ENCODE measurements around the gene NKAIN2.

NKAIN2 gene

DNA sequence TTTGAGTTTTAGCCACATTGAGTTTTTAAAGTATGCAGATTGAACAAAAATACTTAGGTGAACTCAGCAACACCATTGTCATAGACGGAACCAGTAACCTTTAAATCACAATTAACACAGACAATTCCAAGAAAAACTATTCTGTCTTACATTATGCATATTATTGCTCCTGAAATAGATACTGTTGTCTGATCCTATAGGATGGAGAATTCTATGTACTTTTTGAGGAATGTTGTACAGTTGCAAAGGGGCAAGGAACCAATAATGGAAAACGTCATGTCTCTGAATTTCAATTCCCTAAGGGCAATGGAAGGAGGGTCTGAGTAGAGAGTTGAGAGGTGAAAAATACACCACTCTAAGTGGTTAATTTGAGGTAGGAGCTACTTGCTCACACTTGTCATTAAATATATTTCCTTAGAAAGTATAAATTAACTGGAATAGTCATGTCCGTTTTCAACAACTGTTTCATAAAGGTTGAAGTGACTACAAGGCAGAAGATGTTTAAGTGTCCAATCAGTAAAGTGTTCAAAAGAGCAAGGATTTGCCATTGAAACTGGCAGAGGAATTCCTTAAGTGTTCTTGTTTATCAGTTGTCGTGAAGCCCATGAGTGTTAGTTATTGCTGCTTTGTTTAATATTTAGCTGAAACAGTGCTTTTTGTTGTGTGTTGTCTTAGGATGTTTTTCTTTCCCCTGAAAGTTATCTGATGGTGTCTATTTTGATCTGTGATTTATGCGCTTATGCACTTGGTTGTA, 1.3 kb downstream of the NKAIN2 start:
- TF ChIP-seq Cebpa-rat (IDR thresholded peaks at IDR 0.05) = no peak
- Histone ChIP-seq H3K27ac (no peak overlapping the region), H3K27me3 (peaks cover 40% of the 10 kb centered on the region), H3K9me3 (no peaks in the 10 kb centered on the region), H3K4me1 (0 out of 2 replicates have a peak, but pooled peaks cover 4% of the 10 kb centered on the region), H3K4me3 (no peak overlapping the region), H4K20me1 (no peaks in the 10 kb centered on the region), H3K4me2 (no peak overlapping the region), H3K9ac (no peak overlapping the region), H3K36me3 (no peaks in the 10 kb centered on the region)

DNA sequence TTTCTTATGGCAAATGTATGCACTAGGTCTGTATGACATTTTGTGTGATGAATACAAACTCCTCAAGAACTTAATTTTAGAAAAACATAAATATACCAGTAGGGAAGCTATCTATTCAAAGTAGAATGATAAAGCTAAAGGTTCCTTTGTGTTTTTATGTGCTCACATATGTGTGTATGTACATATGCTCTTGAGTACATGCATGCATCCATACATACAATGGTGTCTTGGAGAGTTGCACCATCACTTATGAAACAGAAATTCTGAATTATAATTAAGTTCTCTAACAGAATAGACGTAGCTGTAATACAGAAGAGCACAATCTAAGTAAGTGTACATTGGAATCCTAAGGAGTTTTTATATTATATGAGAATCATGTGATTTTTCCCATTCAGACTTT, 2.3 kb downstream of the NKAIN2 start:
- peaks cover 40% of the 10 kb centered on the region for H3K27me3 ChIP-seq
- no peaks in the 10 kb centered on the region for H4K20me1 ChIP-seq
- H3K4me1 ChIP-seq = 0 out of 2 replicates have a peak, but pooled peaks cover 4% of the 10 kb centered on the region
- no peak overlapping the region for H3K9ac ChIP-seq
- no peaks in the 10 kb centered on the region for H3K9me3 ChIP-seq
- H3K36me3 ChIP-seq = no peaks in the 10 kb centered on the region
- no peak overlapping the region for H3K27ac ChIP-seq
- no peak overlapping the region for H3K4me3 ChIP-seq
- no peak overlapping the region for H3K4me2 ChIP-seq
- TF ChIP-seq Cebpa-rat (IDR thresholded peaks at IDR 0.05) = no peak

DNA sequence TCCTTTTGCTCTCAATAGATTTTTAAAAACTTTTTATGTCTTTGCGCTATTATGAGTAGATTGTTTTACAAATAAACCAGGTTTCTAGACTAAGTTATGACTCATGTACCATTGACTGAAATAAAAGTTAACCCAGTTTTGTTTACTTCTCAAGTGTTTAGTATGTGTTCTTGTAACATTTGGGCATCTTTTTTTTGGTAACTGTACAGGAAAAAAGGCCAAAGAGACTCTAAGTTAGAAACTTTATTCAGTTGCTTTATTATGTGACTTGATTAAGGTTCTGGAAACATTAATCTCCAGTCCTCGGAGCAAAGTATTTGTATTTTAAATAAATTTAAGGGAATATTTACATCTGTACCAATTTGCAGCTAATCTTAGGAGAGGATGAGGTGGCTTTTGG, 2.9 kb downstream of the NKAIN2 start:
- no peak for TF ChIP-seq Cebpa-rat (IDR thresholded peaks at IDR 0.05)
- no peak overlapping the region for H3K4me3 ChIP-seq
- H3K27ac ChIP-seq = no peak overlapping the region
- H3K4me2 ChIP-seq = no peak overlapping the region
- 0 out of 2 replicates have a peak, but pooled peaks cover 4% of the 10 kb centered on the region for H3K4me1 ChIP-seq
- H3K9me3 ChIP-seq = no peaks in the 10 kb centered on the region
- no peak overlapping the region for H3K9ac ChIP-seq
- no peaks in the 10 kb centered on the region for H3K36me3 ChIP-seq
- H4K20me1 ChIP-seq = no peaks in the 10 kb centered on the region
- H3K27me3 ChIP-seq = peaks cover 40% of the 10 kb centered on the region

DNA sequence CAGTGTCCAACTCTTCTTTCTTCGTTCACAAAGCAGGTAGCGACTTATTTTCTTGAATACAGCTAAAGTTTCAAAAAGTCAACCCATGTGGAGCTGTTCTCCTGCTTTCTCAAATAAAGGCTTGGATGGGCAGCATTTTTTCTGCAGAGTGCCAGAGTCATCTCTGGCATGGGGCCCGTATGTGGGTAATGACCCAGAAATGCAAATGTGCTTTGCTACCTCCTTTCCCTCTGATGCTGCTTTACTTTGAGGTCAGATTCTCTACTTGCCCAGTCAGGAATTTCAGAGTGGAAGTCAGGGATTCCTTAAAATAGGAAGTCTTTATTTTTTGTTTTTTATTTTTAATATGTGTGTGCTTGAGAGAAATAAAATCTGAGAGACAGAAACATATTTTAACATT, 4.9 kb downstream of the NKAIN2 start:
- Histone ChIP-seq H3K4me3 (no peak overlapping the region), H3K9me3 (no peaks in the 10 kb centered on the region), H3K9ac (no peak overlapping the region), H3K36me3 (no peaks in the 10 kb centered on the region), H3K27ac (no peak overlapping the region), H4K20me1 (no peaks in the 10 kb centered on the region), H3K4me2 (no peak overlapping the region), H3K27me3 (peaks cover 34% of the 10 kb centered on the region), H3K4me1 (0 out of 2 replicates have a peak, but pooled peaks cover 4% of the 10 kb centered on the region)
- no peak for TF ChIP-seq Cebpa-rat (IDR thresholded peaks at IDR 0.05)

DNA sequence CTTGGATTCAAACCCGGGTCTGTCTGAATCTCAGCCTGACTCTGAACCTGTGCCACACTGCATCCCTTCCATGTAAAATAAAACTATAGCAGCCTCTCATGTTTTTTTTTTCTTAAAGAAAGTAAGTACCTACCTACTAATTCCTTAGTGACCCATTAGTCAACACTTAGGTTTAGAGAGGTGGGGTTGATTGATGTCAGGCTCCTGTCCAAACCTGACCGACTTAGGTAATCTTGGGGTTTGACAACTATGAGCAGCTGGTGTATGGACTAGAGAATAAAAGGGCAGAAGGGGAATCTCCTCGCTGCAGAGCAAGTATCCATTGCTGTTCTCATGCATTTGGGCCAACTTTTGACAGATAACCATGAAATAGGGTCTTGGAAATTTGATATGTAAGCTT, 6.5 kb downstream of the NKAIN2 start:
- Histone ChIP-seq H3K4me2 (no peak overlapping the region), H3K27ac (no peak overlapping the region), H3K4me1 (no peaks in the 10 kb centered on the region), H3K4me3 (no peak overlapping the region), H4K20me1 (no peaks in the 10 kb centered on the region), H3K27me3 (peaks cover 17% of the 10 kb centered on the region), H3K9ac (no peak overlapping the region), H3K36me3 (no peaks in the 10 kb centered on the region), H3K9me3 (no peaks in the 10 kb centered on the region)
- TF ChIP-seq Cebpa-rat (IDR thresholded peaks at IDR 0.05) = no peak

DNA sequence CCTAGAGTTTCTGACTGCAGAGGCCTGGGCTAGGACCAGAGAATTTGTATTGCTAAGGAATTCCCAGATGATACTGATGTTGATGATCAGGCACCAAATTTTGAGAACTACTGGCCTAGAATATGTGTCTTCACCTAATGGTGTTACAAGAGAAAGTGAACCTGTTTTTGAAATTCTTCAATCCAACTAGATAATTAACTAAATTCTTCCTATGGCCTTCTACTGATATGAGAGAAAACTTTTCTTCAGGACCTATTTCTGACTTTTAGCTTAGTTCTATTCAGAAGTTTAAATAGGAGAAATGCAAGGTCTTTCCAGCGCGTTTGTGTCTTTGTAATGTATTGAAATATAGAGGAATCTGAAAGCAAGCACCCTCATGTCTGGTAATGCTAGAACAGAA, 7.3 kb downstream of the NKAIN2 start:
- H3K9me3 ChIP-seq = no peaks in the 10 kb centered on the region
- no peak overlapping the region for H3K4me3 ChIP-seq
- H4K20me1 ChIP-seq = no peaks in the 10 kb centered on the region
- no peaks in the 10 kb centered on the region for H3K4me1 ChIP-seq
- H3K9ac ChIP-seq = no peak overlapping the region
- no peaks in the 10 kb centered on the region for H3K36me3 ChIP-seq
- H3K27ac ChIP-seq = no peak overlapping the region
- TF ChIP-seq Cebpa-rat (IDR thresholded peaks at IDR 0.05) = no peak
- H3K4me2 ChIP-seq = no peak overlapping the region
- H3K27me3 ChIP-seq = peaks cover 11% of the 10 kb centered on the region; the same call in 1 of the 2 replicates

DNA sequence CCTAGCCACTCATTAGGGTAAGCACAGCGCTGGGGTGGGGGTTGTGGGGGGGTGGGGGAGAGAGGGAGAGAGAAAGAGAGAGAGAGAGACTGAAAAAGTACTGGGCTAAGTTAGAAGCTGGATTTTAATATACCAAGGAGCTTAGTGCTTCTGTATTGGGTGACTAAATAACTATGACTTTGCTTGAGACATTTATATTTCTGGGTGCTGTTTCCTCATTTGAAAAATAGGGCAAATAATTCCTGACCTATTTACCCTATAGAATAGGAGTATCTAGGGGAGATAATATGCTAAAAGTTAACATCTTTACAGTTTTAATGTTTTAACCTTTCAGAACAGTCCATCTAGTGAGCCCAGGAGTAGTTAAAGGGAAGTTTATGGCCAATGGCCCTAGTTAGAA, 7.7 kb downstream of the NKAIN2 start:
- Histone ChIP-seq H3K27ac (no peak overlapping the region), H3K4me1 (no peaks in the 10 kb centered on the region), H3K9me3 (no peaks in the 10 kb centered on the region), H3K9ac (no peak overlapping the region), H3K4me3 (no peak overlapping the region), H3K27me3 (peaks cover 8% of the 10 kb centered on the region; the same call in 1 of the 2 replicates), H4K20me1 (no peaks in the 10 kb centered on the region), H3K4me2 (no peak overlapping the region), H3K36me3 (no peaks in the 10 kb centered on the region)
- TF ChIP-seq Cebpa-rat (IDR thresholded peaks at IDR 0.05) = no peak

DNA sequence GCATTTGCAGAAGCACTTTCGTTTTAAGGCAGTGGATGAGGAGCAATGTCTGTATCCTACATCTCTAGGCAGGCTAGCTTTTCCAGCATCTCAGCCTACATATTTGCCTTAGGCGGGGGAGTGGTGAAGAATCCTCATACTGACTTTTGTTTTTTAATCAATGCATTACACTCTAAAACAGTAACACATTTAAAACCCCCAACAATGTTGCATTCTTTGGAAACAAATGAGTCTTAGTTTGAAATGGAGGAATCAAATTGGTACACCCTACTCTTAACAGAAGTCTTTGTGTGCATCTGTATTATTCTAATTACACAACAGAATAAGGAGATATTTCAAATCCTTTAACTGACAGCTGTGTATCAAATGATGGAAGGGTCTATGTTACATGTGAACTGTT, 9.0 kb downstream of the NKAIN2 start:
- no peaks in the 10 kb centered on the region for H4K20me1 ChIP-seq
- H3K4me3 ChIP-seq = no peak overlapping the region
- H3K4me2 ChIP-seq = no peak overlapping the region
- H3K4me1 ChIP-seq = no peaks in the 10 kb centered on the region
- no peaks in the 10 kb centered on the region for H3K36me3 ChIP-seq
- no peaks in the 10 kb centered on the region for H3K9me3 ChIP-seq
- H3K27ac ChIP-seq = no peak overlapping the region
- peaks cover 4% of the 10 kb centered on the region; the same call in 1 of the 2 replicates for H3K27me3 ChIP-seq
- TF ChIP-seq Cebpa-rat (IDR thresholded peaks at IDR 0.05) = no peak
- H3K9ac ChIP-seq = no peak overlapping the region

DNA sequence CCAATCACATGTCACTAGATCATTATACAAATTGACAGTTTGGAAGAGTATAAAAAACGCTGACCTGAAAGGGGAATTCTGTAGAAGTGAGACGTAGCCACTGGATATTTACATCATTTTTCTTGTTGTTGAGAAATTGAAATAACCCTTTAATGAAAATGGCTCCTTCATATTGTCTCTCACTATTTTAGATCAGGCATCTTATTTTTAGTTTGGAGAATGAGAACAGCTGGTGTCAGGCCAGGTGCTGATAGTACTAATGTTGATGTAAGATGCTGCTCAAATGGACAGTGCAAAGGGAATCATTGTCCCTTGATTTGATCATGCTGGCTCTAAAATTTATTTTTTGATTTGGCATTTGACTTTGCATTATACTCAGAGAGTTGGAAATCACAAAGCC, 17.4 kb downstream of the NKAIN2 start:
- H3K4me2 ChIP-seq = no peak overlapping the region
- no peaks in the 10 kb centered on the region for H3K9me3 ChIP-seq
- TF ChIP-seq Cebpa-rat (IDR thresholded peaks at IDR 0.05) = no peak
- H3K36me3 ChIP-seq = no peaks in the 10 kb centered on the region
- H3K4me1 ChIP-seq = no peaks in the 10 kb centered on the region
- H3K9ac ChIP-seq = no peak overlapping the region
- no peaks in the 10 kb centered on the region for H3K27me3 ChIP-seq
- no peak overlapping the region for H3K4me3 ChIP-seq
- no peak overlapping the region for H3K27ac ChIP-seq
- H4K20me1 ChIP-seq = no peaks in the 10 kb centered on the region

DNA sequence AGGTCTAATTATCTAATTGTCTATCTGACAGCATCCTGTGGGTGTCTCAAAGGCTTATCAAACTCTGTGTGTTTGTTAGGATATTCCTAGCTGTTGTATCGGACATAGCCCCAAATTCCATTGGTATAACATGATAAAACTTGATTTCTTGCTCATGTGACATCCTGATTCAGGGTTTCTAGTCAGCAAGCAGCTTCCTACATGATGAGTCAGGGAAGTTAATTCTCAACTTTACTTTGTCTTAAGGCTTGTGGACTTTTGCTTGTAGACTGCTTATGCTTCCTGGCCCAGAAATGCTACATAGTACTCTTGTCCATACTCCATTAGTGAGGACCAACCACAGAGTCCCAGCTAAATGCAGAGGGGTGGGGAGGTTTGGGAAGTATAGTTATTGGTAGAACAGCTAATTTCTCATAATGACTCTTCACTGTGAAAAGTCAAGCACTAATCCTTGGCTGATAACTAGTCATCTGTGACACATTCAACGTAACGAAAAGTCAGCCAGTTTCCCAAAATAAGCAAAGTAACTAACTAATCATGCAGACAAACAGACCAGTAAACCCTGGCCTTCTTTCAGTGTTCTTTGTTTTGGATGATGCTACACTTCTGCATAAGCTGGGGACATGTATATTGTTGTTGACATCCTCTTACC, 25.8 kb downstream of the NKAIN2 start:
- Histone ChIP-seq H3K27me3 (no peaks in the 10 kb centered on the region), H4K20me1 (no peaks in the 10 kb centered on the region), H3K36me3 (no peaks in the 10 kb centered on the region), H3K9ac (no peak overlapping the region), H3K27ac (no peak overlapping the region), H3K4me1 (no peaks in the 10 kb centered on the region), H3K4me2 (no peak overlapping the region), H3K9me3 (no peaks in the 10 kb centered on the region), H3K4me3 (no peak overlapping the region)
- no peak for TF ChIP-seq Cebpa-rat (IDR thresholded peaks at IDR 0.05)
